HCT116 (cell line): ENCODE measurements around the gene ALKBH4. TPM values are rescaled to one million over a fixed set of nuclear protein-coding genes. Genes with fewer than 3 reads are reported as not detected.

Experiments used
- ATAC-seq: fragments of 200-7000 bp; cut with Tn5 transposase; 2 replicates; pipeline ENCODE4 v1.9.1; 2020; ENCODE audit warnings: mild to moderate bottlenecking, moderate library complexity
- BruUV-seq: library from RNA; stranded (reverse); fragments of 400-500 nt; replicated peaks from 2 replicates; lab custom pipeline; 2021; lab: Mats Ljungman, UMichigan
- CTCF ChIA-PET: fragments of 300-600 bp; sonication (Branson Sonifier 250); formaldehyde crosslinking; loops from one replicate; lab custom pipeline; 2021; ENCODE audit warnings: antibody characterized with exemption; lab: Charles Lee
- POLR2A ChIA-PET: fragments of 300-600, 350-600 bp; sonication (Branson Sonifier 250); formaldehyde crosslinking; loops from one replicate; lab custom pipeline; 2021; ENCODE audit warnings: antibody characterized with exemption; lab: Charles Lee
- RAD21 ChIA-PET, 2 experiments: fragments of 300-600 bp; sonication (Branson Sonifier 250); formaldehyde crosslinking; loops; one replicate each; lab custom pipeline; 2023; ENCODE audit warnings: low total read pairs in 2 of 2; ENCODE audit not compliant: uncharacterized antibody in 2 of 2, unreplicated experiment in 2 of 2, low non-redundant PET in 1 of 2; lab: Charles Lee
- DNase-seq: peaks from one replicate; pipeline ENCODE4 v3.0.0-alpha.2; 2010; ENCODE audit warnings: low read depth, low spot score
- H2AFZ ChIP-seq: fragments of 200-600 bp; shearing (Covaris generic), sonication (generic); 2 replicates; pipeline ENCODE4 v1.6.1; 2017; ENCODE audit warnings: low read depth, mixed run types, mixed read lengths, antibody characterized with exemption, low read length; ENCODE audit not compliant: poor library complexity, severe bottlenecking
- H3K27ac ChIP-seq: 2 replicates; pipeline ENCODE4 v1.5.1; 2012; ENCODE audit warnings: low read depth, low read length
- H3K27me3 ChIP-seq: fragments of 200-600 bp; sonication (generic); 2 replicates; pipeline ENCODE4 v1.6.1; 2016; ENCODE audit warnings: mixed run types, low read length, mixed read lengths; ENCODE audit not compliant: insufficient read depth
- H3K36me3 ChIP-seq, 2 experiments: fragments of 200-500 bp in 1 of 2; fragments of 200-600 bp in 1 of 2; sonication (Bioruptor generic) in 1 of 2; sonication (generic) in 1 of 2; 2 replicates each; pipeline versions ENCODE4 v1.5.1 to v1.6.1; 2014 to 2016; ENCODE audit warnings: low read length in 2 of 2, inconsistent platforms in 1 of 2, mixed read lengths in 1 of 2, mixed run types in 1 of 2; ENCODE audit not compliant: insufficient read depth in 2 of 2, control insufficient read depth in 1 of 2
- H3K4me1 ChIP-seq, 2 experiments: fragments of 200-600 bp in 1 of 2; sonication (generic) in 1 of 2; 2 replicates each; pipeline versions ENCODE4 v1.5.1 to v1.6.1; 2012 to 2017; ENCODE audit warnings: low read length in 2 of 2, inconsistent platforms in 1 of 2, mild to moderate bottlenecking in 1 of 2, mixed read lengths in 1 of 2, mixed run types in 1 of 2, moderate library complexity in 1 of 2; ENCODE audit not compliant: insufficient read depth in 2 of 2, control insufficient read depth in 1 of 2
- H3K4me2 ChIP-seq: fragments of 200-600 bp; sonication (generic); 2 replicates; pipeline ENCODE4 v1.6.1; 2017; ENCODE audit warnings: mixed run types, low read length, mixed read lengths
- H3K4me3 ChIP-seq, 2 experiments: fragments of 200-600 bp in 1 of 2; sonication (generic) in 1 of 2; replicated peaks in 1 of 2; 2 replicates each; pipeline ENCODE4 v1.5.1; 2011 to 2016; ENCODE audit warnings: low read length in 2 of 2, control low read depth in 1 of 2, low read depth in 1 of 2, mild to moderate bottlenecking in 1 of 2, mixed read lengths in 1 of 2, mixed run types in 1 of 2
- H3K79me2 ChIP-seq: fragments of 200-600 bp; sonication (generic); 2 replicates; pipeline ENCODE4 v1.6.1; 2017; ENCODE audit warnings: mild to moderate bottlenecking, mixed run types, low read length, moderate library complexity, mixed read lengths; ENCODE audit not compliant: insufficient read depth
- H3K9ac ChIP-seq: fragments of 200-600 bp; sonication (generic); 2 replicates; pipeline ENCODE4 v1.6.1; 2016; ENCODE audit warnings: low read length, mixed read lengths
- H3K9me2 ChIP-seq: fragments of 200-600 bp; sonication (generic), shearing (Covaris generic); 2 replicates; pipeline ENCODE4 v1.6.1; 2017; ENCODE audit warnings: mixed run types, mild to moderate bottlenecking, moderate library complexity; ENCODE audit not compliant: insufficient read depth
- H3K9me3 ChIP-seq, 2 experiments: fragments of 200-500 bp in 1 of 2; fragments of 200-600 bp in 1 of 2; sonication (Bioruptor generic) in 1 of 2; sonication (generic) in 1 of 2; 2 replicates each; pipeline ENCODE4 v1.6.1; 2014 to 2017; ENCODE audit warnings: low read length in 2 of 2, mixed read lengths in 2 of 2, inconsistent platforms in 1 of 2, low read depth in 1 of 2, mild to moderate bottlenecking in 1 of 2, mixed run types in 1 of 2, moderate library complexity in 1 of 2; ENCODE audit not compliant: control insufficient read depth in 1 of 2, insufficient read depth in 1 of 2
- H4K20me1 ChIP-seq: fragments of 200-600 bp; sonication (generic), shearing (Covaris generic); 2 replicates; pipeline ENCODE4 v1.6.1; 2017; ENCODE audit warnings: mixed run types, mild to moderate bottlenecking, moderate library complexity; ENCODE audit not compliant: insufficient read depth
- EZH2 ChIP-seq: fragments of 200-600 bp; sonication (generic); IDR thresholded peaks from 2 replicates; pipeline ENCODE4 v1.6.1; 2017; ENCODE audit warnings: antibody characterized with exemption, mixed run types
- EZH2phosphoT487 ChIP-seq: fragments of 200-600 bp; IDR thresholded peaks from 2 replicates; pipeline ENCODE4 v1.6.1; 2018; ENCODE audit warnings: antibody characterized with exemption, borderline replicate concordance
- FOSL1 ChIP-seq: IDR thresholded peaks from 2 replicates; pipeline ENCODE4 v1.6.1; 2012; ENCODE audit warnings: low read depth
- POLR2A ChIP-seq: IDR thresholded peaks from 2 replicates; pipeline ENCODE4 v1.7.0; 2011; ENCODE audit warnings: borderline replicate concordance; ENCODE audit not compliant: insufficient read depth, insufficient read length; ENCODE audit errors: extremely low read depth
- RAD21 ChIP-seq: IDR thresholded peaks from 2 replicates; pipeline ENCODE4 v1.6.1; 2012; ENCODE audit warnings: low read depth, mild to moderate bottlenecking
- SIN3A ChIP-seq: IDR thresholded peaks from 2 replicates; pipeline ENCODE4 v1.6.1; 2012; ENCODE audit warnings: low read depth
- SP1 ChIP-seq: IDR thresholded peaks from 2 replicates; pipeline ENCODE4 v1.6.1; 2012; ENCODE audit warnings: low read depth
- TCF7L2 ChIP-seq: IDR thresholded peaks from 2 replicates; pipeline ENCODE4 v1.7.0; 2011; ENCODE audit warnings: borderline replicate concordance, inconsistent platforms; ENCODE audit not compliant: insufficient read depth, insufficient read length; ENCODE audit errors: extremely low read depth
- ZFX ChIP-seq: fragments of 450-650 bp; IDR thresholded peaks from 2 replicates; pipeline ENCODE4 v1.6.1; 2017
- ZNF274 ChIP-seq: fragments of 200-500 bp; sonication (Bioruptor generic); IDR thresholded peaks from 2 replicates; pipeline ENCODE4 v1.6.1; 2014; ENCODE audit warnings: mild to moderate bottlenecking, low read depth, low read length, inconsistent platforms
- intact Hi-C: fragments of 100-400 bp; cut with micrococcal nuclease; formaldehyde crosslinking; loops from 2 replicates; pipeline ENCODE4 v1.10.0; 2022
- total RNA-seq: library from RNA; stranded (reverse); gene quantifications from one replicate; pipeline ENCODE4 v1.2.1, GENCODE V29; 2021; ENCODE audit not compliant: unreplicated experiment
- TF ChIP-seq, protein P1 (sequence below): IDR thresholded peaks from 2 replicates; pipeline ENCODE4 v1.6.1; 2011; ENCODE audit warnings: mild to moderate bottlenecking, low read length, moderate library complexity; ENCODE audit not compliant: insufficient replicate concordance; ENCODE audit errors: extremely low read depth
- TF ChIP-seq, protein P2 (sequence below), 3 experiments: fragments of 200-600 bp in 1 of 3; sonication (generic) in 1 of 3; IDR thresholded peaks in 2 of 3; conservative IDR thresholded peaks in 1 of 3; 2 replicates each; pipeline ENCODE4 v1.5.1; 2012 to 2017; ENCODE audit warnings: low read depth in 2 of 3, low read length in 2 of 3, antibody characterized with exemption in 1 of 3, borderline replicate concordance in 1 of 3, control low read depth in 1 of 3, mild to moderate bottlenecking in 1 of 3, mixed read lengths in 1 of 3, mixed run types in 1 of 3, moderate library complexity in 1 of 3; ENCODE audit not compliant: insufficient read depth in 1 of 3

Gene ALKBH4
- total RNA-seq, 1 experiment from 2014 or later, result 14.9 TPM

DNA sequence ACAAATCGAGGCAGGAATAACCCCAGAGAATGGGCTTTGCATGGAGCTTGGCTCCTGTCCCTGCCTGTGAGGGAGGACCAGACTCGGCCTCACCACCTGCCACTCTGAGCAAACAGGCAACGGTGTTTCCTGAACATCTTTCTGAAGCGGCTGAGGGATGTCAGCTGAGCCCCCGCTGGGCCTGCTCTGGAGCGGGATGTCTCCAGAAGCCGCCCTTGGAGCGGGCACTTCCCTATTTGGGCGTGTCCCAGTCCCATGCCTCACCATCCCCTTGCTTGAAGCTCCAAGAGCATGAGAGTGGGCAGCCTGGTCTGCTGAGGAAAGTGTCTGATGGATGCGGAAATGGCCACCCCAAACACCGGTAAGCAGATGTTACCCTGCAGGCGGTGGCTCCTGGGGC, 10.2 kb downstream of the ALKBH4 start:
- no TSS peak for BruUV-seq
- CTCF ChIA-PET, result no interaction called here
- TF ChIP-seq, protein P1, sequence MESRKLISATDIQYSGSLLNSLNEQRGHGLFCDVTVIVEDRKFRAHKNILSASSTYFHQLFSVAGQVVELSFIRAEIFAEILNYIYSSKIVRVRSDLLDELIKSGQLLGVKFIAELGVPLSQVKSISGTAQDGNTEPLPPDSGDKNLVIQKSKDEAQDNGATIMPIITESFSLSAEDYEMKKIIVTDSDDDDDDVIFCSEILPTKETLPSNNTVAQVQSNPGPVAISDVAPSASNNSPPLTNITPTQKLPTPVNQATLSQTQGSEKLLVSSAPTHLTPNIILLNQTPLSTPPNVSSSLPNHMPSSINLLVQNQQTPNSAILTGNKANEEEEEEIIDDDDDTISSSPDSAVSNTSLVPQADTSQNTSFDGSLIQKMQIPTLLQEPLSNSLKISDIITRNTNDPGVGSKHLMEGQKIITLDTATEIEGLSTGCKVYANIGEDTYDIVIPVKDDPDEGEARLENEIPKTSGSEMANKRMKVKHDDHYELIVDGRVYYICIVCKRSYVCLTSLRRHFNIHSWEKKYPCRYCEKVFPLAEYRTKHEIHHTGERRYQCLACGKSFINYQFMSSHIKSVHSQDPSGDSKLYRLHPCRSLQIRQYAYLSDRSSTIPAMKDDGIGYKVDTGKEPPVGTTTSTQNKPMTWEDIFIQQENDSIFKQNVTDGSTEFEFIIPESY, result no peak
- TF ChIP-seq EZH2 (no peak), FOSL1 (no peak)
- TF ChIP-seq, all 23 proteins: peak for 0
- ChIA-PET POLR2A (no interaction called here), RAD21 (no interaction called here)
- no peaks in the 10 kb centered on the region for H3K9me2 ChIP-seq
- H4K20me1 ChIP-seq, result no peaks in the 10 kb centered on the region
- no peak for ATAC-seq
- peaks cover 21 to 23% of the 10 kb centered on the region in 2 experiments for H3K4me1 ChIP-seq
- H3K79me2 ChIP-seq, result no peaks in the 10 kb centered on the region
- DNase-seq, result no peak
- H3K9ac ChIP-seq, result no peak overlapping the region
- H3K4me3 ChIP-seq, result no peak overlapping the region
- no peak overlapping the region for H3K4me2 ChIP-seq
- intact Hi-C loops, result loop anchor here (5.0 kb wide), 1 partner anchor 177 kb away; no protein-coding TSS in a partner anchor
- H3K27me3 ChIP-seq, result no peaks in the 10 kb centered on the region
- H2AFZ ChIP-seq, result no peak overlapping the region
- H3K9me3 ChIP-seq, result no peaks in the 10 kb centered on the region
- H3K36me3 ChIP-seq, result peaks cover 0 to 4% of the 10 kb centered on the region in 2 experiments; a peak in 3 of 4 replicates
- H3K27ac ChIP-seq, result no peak overlapping the region

DNA sequence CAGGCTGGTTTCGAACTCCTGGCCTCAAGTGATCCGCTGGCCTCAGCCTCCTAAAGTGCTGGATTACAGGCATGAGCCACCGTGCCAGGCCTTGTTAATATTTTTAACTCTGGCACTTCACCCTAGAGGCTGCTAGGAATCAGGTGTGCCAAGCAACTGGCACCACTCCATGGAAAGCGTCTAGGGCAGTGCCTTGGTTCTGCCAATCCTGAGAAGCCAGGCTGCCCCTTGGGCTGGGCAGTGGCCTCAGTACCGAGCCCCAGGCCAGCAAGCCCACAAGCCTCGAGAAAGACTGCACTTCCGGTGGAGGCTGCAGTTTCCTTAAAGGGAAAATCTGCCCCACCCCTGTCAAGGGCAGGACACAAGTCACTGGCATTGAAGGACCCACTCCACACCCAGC, 11.3 kb downstream of the ALKBH4 start:
- no TSS peak for BruUV-seq
- H3K79me2 ChIP-seq, result no peaks in the 10 kb centered on the region
- no peak overlapping the region for H2AFZ ChIP-seq
- no peak overlapping the region for H3K4me3 ChIP-seq
- POLR2A ChIA-PET, result no interaction called here
- DNase-seq (no peak), ATAC-seq (no peak)
- H3K36me3 ChIP-seq, result peaks cover 0 to 4% of the 10 kb centered on the region in 2 experiments; a peak in 3 of 4 replicates
- H3K9ac ChIP-seq, result no peak overlapping the region
- no peaks in the 10 kb centered on the region for H3K9me3 ChIP-seq
- RAD21 ChIA-PET, result no interaction called here
- H3K4me1 ChIP-seq, result peaks cover 21 to 30% of the 10 kb centered on the region in 2 experiments
- intact Hi-C loops, result loop anchor here (5.0 kb wide), 1 partner anchor 176 kb away; no protein-coding TSS in a partner anchor
- CTCF ChIA-PET, result no interaction called here
- H3K9me2 ChIP-seq, result no peaks in the 10 kb centered on the region
- H3K27ac ChIP-seq, result no peak overlapping the region
- H3K27me3 ChIP-seq, result no peaks in the 10 kb centered on the region
- no peak overlapping the region for H3K4me2 ChIP-seq
- no peaks in the 10 kb centered on the region for H4K20me1 ChIP-seq
- TF ChIP-seq, protein P2, sequence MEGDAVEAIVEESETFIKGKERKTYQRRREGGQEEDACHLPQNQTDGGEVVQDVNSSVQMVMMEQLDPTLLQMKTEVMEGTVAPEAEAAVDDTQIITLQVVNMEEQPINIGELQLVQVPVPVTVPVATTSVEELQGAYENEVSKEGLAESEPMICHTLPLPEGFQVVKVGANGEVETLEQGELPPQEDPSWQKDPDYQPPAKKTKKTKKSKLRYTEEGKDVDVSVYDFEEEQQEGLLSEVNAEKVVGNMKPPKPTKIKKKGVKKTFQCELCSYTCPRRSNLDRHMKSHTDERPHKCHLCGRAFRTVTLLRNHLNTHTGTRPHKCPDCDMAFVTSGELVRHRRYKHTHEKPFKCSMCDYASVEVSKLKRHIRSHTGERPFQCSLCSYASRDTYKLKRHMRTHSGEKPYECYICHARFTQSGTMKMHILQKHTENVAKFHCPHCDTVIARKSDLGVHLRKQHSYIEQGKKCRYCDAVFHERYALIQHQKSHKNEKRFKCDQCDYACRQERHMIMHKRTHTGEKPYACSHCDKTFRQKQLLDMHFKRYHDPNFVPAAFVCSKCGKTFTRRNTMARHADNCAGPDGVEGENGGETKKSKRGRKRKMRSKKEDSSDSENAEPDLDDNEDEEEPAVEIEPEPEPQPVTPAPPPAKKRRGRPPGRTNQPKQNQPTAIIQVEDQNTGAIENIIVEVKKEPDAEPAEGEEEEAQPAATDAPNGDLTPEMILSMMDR (IDR thresholded peaks at IDR 0.05 in 2 of 3, conservative IDR thresholded peaks at IDR 0.05 in 1 of 3; ENCODE audit: borderline replicate concordance in 1 of 3, insufficient read depth in 1 of 3, low read depth in 2 of 3, low read length in 2 of 3), result no peak
- TF ChIP-seq SP1, result no peak
- TF ChIP-seq TCF7L2, result no peak
- TF ChIP-seq EZH2phosphoT487, result no peak
- no peak for TF ChIP-seq POLR2A
- TF ChIP-seq RAD21, result no peak
- no peak for TF ChIP-seq SIN3A
- no peak for TF ChIP-seq ZNF274
- TF ChIP-seq ZFX, result no peak
- TF ChIP-seq, protein P1, result no peak
